Measurements from ENCODE around the gene GGT6.

The GGT6 gene

GRCh38 chr17:4576729-4577322, 16.4 kb upstream of the GGT6 start:
- no peak overlapping the region for H3K27ac ChIP-seq
- DNase-seq (ENCODE audit: low read depth, low spot score): no peak

GRCh38 chr17:4576161-4576558, 15.8 kb upstream of the GGT6 start:
- no peak for DNase-seq (ENCODE audit: low read depth, low spot score)

GRCh38 chr17:4574448-4575045, 14.2 kb upstream of the GGT6 start:
- H3K27ac ChIP-seq: no peak overlapping the region

More at GRCh38 chr17:4576161-4576558, 15.8 kb upstream of the GGT6 start:
- no peak overlapping the region for H3K27ac ChIP-seq

GRCh38 chr17:4573669-4574068, 13.3 kb upstream of the GGT6 start:
- H3K27ac ChIP-seq: no peak overlapping the region
- no peak for DNase-seq (ENCODE audit: low read depth, low spot score)

More at GRCh38 chr17:4574448-4575045, 14.2 kb upstream of the GGT6 start:
- no peak for DNase-seq (ENCODE audit: low read depth, low spot score)

GRCh38 chr17:4573115-4573514, 12.7 kb upstream of the GGT6 start:
- DNase-seq (ENCODE audit: low read depth, low spot score): no peak
- no peak overlapping the region for H3K27ac ChIP-seq

- no peak overlapping the region for H3K27ac ChIP-seq
- no peak for DNase-seq (ENCODE audit: low read depth, low spot score)
Measured at GRCh38 chr17:4572131-4572530, 11.8 kb upstream of the GGT6 start.

- DNase-seq (ENCODE audit: low read depth, low spot score): no peak
- no peak overlapping the region for H3K27ac ChIP-seq
Measured at GRCh38 chr17:4569591-4569990, 9.2 kb upstream of the GGT6 start.

GRCh38 chr17:4566785-4567184, 6.4 kb upstream of the GGT6 start:
- H3K27ac ChIP-seq: no peak overlapping the region
- no peak for DNase-seq (ENCODE audit: low read depth, low spot score)

GRCh38 chr17:4565209-4566141, 5.1 kb upstream of the GGT6 start:
- no peak overlapping the region for H3K27ac ChIP-seq
- peak; percentile 24 for DNase-seq (ENCODE audit: low read depth, low spot score)

GRCh38 chr17:4562015-4562969, 1.9 kb upstream of the GGT6 start:
- no peak for DNase-seq (ENCODE audit: low read depth, low spot score)
- H3K27ac ChIP-seq: no peak overlapping the region

- H3K27ac ChIP-seq: no peak overlapping the region
- no peak for DNase-seq (ENCODE audit: low read depth, low spot score)
Measured at GRCh38 chr17:4560837-4561256, 470 bp upstream of the GGT6 start.

GRCh38 chr17:4559966-4560365, 411 bp downstream of the GGT6 start:
- no peak overlapping the region for H3K27ac ChIP-seq
- no peak for DNase-seq (ENCODE audit: low read depth, low spot score)

GRCh38 chr17:4559139-4559791, 1.1 kb downstream of the GGT6 start:
- H3K27ac ChIP-seq: no peak overlapping the region
- DNase-seq (ENCODE audit: low read depth, low spot score): no peak

- DNase-seq (ENCODE audit: low read depth, low spot score): no peak
- H3K27ac ChIP-seq: no peak overlapping the region
Measured at GRCh38 chr17:4558347-4558971, 1.9 kb downstream of the GGT6 start.

- no peak overlapping the region for H3K27ac ChIP-seq
- DNase-seq (ENCODE audit: low read depth, low spot score): no peak
Measured at GRCh38 chr17:4557626-4558346, 2.6 kb downstream of the GGT6 start.

- H3K27ac ChIP-seq: no peak overlapping the region
- DNase-seq (ENCODE audit: low read depth, low spot score): no peak
Measured at GRCh38 chr17:4556996-4557395, 3.4 kb downstream of the GGT6 start.

- DNase-seq (ENCODE audit: low read depth, low spot score): no peak
- H3K27ac ChIP-seq: peak overlapping the region; percentile 64
Measured at GRCh38 chr17:4555873-4556759, 4.3 kb downstream of the GGT6 start.

All from epithelial cell of prostate (primary cell).